Right lobe of liver (tissue), 4 donors: ENCODE data around the gene GNAQ.

Experiments
- CTCF ChIP-seq, 4 donors: fragments of 200-600 bp in 3 of 4; fragments of 450-650 bp in 1 of 4; IDR thresholded peaks; one replicate each; pipeline versions ENCODE4 v1.5.1 to v1.8.0; 2016 to 2022; ENCODE audit warnings: antibody characterized with exemption in 4 of 4, mild to moderate bottlenecking in 2 of 4
- POLR2A ChIP-seq: fragments of 450-650 bp; IDR thresholded peaks from one replicate; pipeline ENCODE4 v1.6.1; 2017; ENCODE audit warnings: antibody characterized with exemption, mild to moderate bottlenecking
- donor health status: DM: no; HTN: no; CAD: no.
- donor health status: DM: no; HTN: no; CAD: no.
- donor health status: DM: no; HTN: yes; CAD: no.

GRCh38 chr9:77839459-77840140, 192.0 kb downstream of the GNAQ start:
- TF ChIP-seq CTCF (IDR thresholded peaks at IDR 0.05): no peak
- no peak for TF ChIP-seq POLR2A
